Suprapubic skin (tissue), 3 donors: ENCODE results near the gene ANKRD12.

Experiments
- POLR2AphosphoS5 ChIP-seq, 3 donors: sonication (generic); formaldehyde crosslinking; IDR thresholded peaks; one replicate each; pipeline ENCODE4 v1.6.1; 2017; ENCODE audit warnings: antibody characterized with exemption in 3 of 3
- TF ChIP-seq, protein P1 (sequence below), 2 donors: fragments of 200-600 bp in 1 of 2; fragments of 450-650 bp in 1 of 2; sonication (generic) in 1 of 2; IDR thresholded peaks; one replicate each; pipeline ENCODE4 v1.5.1; 2016 to 2019; ENCODE audit warnings: antibody characterized with exemption in 2 of 2, mild to moderate bottlenecking in 1 of 2, moderate library complexity in 1 of 2

DNA sequence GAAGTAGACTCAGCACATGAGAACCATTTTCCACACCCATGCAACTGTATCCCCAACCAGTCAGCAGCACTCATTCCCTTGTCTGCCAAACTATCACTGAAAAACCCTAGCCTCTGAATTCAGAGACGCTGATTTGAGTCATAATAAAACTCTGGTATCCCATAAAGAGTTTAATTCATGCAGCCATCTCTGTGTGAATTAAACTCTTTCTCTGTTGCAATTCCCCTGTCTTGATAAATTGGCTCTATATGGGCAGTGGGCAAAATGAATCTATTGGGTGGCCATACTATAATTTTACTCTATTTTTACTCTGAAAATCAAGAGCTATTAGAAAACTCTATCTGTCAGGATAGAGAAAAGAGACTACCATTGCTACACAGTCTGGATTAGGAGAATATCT is 157.4 kb downstream of the ANKRD12 start:
- TF ChIP-seq, protein P1, sequence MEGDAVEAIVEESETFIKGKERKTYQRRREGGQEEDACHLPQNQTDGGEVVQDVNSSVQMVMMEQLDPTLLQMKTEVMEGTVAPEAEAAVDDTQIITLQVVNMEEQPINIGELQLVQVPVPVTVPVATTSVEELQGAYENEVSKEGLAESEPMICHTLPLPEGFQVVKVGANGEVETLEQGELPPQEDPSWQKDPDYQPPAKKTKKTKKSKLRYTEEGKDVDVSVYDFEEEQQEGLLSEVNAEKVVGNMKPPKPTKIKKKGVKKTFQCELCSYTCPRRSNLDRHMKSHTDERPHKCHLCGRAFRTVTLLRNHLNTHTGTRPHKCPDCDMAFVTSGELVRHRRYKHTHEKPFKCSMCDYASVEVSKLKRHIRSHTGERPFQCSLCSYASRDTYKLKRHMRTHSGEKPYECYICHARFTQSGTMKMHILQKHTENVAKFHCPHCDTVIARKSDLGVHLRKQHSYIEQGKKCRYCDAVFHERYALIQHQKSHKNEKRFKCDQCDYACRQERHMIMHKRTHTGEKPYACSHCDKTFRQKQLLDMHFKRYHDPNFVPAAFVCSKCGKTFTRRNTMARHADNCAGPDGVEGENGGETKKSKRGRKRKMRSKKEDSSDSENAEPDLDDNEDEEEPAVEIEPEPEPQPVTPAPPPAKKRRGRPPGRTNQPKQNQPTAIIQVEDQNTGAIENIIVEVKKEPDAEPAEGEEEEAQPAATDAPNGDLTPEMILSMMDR (IDR thresholded peaks at IDR 0.05) = no peak
- no peak for TF ChIP-seq POLR2AphosphoS5 (IDR thresholded peaks at IDR 0.05)
